Suppressor macrophage treated with lipopolysaccharide for 1 hour (primary cell): Measurements from ENCODE around the gene FOXJ3.

Source experiments
- DNase-seq, 3 donors: peaks; one replicate each; pipeline ENCODE4 v3.0.0-alpha.2; 2020 to 2022

FOXJ3 gene

DNA sequence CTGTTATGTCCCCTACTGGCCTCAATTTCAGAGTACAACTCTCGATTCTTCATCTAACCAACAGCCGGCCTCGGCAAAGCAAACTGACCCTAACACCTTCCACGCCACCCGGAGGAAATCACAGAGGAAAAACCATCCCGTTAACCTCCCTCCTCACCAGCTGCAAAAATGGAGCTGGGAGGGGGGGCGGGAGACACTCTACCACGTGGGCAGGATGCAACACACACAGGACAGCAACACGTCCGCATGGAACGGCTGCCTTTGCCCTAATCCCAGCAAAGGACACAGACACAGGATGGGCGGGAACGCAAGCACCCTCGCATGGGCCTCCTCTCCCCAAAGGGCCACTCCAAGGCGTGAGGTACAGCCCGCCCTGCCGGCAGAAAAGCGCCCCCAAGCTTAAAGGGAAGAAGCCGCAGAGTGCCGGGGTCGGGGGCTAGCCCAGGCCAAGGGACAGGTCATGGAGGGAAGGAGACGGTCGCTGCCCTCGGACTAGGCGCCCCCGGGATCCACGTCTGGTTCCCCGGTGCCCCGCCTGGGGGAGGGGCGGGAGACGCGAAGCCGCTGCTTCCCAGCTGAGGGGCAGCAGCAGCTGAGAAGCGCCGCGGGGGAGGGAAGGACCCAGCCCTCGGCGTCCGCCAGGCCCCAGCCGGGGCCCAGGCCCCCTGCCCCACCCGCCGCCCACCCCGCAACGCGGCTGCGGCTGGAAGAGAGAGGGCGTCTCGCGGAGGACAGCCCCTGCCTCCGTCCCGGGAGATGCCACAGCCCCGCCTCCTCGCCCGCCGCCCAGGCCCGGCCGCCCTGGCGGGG is 590 bp downstream of the FOXJ3 start:
- peak; percentile 46 to 63 (median 51) for DNase-seq

DNA sequence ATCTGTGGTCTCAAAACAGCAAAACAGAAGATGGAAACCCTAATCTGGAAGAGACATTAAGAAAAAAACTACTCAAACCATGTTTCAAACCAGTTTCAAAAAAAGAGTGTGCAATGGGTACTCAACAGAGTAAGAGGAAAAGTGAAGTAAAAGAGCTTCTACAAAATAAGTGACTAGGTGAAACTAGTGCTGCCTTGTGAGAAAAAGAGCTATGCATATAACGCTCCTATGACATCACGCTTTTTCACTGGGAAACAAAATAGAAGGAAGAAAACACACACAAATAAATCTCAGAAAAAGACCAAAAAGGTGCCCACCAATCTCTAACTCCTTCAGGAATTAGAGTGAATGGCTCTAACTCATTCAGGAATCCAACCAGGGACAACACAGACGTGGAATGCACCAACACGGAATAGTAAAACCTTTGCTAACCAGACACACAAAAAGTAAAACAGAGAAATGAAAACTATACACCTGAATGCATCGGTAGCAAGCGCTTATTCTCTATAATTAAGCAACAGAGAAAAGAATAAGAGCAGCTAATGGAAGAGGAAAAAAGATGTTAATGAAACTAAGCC is 1.3 kb downstream of the FOXJ3 start:
- DNase-seq: no peak

DNA sequence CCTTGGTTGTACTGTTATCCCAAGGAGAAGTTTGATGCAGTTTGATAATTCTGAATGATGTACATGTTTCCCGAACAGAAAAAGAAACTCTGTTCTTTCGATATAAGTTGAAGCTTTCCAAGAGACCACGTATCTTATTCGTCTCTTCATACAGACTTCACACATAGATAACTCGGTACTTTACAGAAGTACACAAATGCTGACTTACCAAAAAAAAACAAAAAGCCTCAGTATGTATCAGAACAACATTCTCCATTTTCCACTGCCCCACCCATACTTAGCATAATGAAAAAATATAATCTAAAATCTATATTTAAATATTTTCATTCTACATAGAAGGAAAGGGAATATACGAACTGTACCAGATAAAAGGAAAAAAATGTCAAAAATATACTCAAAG is 2.2 kb downstream of the FOXJ3 start:
- DNase-seq: no peak

DNA sequence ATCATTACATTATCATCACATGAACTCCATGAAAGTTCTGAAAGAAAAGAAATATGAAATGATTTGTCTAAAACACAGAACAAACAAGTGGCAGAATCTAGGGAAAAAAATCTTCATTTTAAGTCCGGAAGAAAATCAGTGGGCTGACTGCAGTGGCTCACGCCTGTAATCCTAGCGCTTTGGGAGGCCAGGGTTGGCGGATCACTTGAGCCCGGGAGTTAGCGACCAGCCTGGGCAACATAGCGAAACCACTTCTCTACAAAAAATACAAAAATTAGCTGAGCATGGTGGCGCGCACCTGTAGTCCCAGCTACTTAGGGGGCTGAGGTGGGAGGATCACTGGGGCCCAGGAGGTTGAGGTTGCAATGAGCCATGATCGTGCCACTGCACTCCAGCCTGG is 4.8 kb downstream of the FOXJ3 start:
- DNase-seq: no peak

DNA sequence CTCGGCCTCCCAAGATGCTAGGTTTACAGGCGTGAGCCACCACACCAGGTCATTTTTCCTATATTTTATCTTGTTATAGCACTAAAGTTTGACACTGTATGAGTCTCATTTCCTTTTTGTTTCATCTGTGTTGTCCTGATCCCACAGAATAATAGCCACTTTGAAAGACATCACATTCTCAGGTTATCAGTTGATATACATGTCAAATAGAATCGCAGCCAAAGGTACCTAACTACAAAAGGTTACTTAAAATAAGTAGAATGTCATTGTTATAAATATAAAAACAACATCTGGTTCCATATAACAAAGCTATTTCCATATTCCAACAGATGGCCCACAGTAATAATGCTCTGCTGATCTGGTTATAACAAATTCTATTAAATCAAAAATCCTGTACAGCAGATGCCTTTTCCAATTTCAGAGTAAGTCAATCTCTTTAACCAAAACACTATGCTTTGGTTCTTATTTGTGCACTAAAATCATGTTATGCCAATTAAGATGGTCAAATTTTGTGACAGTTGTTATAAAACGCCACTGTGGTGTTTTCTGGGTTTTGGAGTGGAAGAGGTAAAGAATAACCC is 6.0 kb downstream of the FOXJ3 start:
- DNase-seq: no peak

DNA sequence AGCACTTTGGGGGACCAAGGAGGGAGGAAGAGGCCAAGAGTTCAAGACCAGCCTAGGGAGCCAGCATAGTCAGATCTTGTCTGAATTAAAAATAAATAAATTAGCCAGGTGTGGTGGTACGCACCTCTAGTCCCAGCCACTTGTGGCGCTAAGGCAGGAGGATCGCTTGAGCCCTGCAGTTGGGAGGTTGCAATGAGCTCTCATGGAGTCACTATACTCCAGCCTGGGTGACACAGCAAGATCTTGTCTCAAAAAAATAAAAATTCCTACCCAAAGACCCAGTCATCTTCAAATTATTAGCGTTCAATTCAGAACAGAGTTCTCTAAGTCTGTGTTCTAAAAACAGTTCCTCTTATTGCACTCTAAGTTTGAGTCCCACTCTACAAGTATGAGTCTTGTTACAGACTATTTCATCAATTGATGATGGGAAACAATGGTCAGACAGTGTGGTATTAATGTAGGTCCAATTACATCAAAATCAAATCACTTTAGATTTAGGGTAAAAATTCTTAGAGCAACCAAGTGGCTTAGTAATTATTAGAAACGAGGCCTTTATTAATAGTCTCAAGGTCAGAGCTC is 6.9 kb downstream of the FOXJ3 start:
- peak in 1 of 3 donors; percentile 16 for DNase-seq

DNA sequence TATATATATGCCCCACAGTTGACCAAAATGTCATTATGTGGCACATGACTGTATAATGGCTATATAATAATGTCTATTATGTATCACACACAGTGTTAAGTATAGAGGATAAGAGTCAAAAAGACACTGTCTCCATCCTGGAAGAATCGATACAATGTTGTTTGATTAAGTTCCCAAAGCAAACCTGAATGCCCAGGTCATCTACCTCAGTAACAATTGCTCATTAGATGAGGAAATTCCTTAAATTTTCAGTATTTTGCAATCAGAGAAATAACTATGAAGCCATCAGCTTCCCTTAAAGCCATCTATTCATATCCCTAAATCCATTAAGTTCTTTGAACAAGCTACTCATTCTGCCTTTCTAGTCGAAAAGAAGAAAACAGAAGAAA is 10.0 kb downstream of the FOXJ3 start:
- DNase-seq: peak in 1 of 3 donors; percentile 26

DNA sequence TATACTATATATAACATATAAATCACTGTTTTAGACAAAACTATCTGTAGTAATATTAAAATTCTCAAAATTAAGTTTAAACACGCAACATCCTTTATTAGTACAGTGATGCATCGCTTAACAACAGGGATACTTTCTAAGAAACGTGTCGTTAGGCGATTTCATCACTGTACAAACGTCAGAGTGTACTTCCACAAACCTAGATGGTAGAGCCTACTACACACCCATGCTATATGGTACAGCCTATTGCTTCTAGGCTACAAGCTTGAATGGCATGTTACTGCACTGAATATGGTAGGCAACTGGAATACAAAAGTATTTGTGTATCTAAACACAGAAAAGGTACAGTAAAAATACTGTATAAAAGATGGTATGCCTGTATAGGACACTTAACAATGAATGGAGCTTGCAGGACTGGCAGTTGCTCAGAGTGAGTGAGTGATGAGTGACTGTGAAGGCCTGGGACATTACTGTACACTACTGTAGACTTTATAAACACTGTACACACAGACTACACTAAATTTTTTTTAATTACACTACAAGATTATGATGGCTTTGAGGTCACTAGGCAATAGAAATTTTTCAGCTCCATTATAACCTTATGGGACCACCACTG is 10.5 kb downstream of the FOXJ3 start:
- peak; percentile 31 to 48 (median 43) for DNase-seq

DNA sequence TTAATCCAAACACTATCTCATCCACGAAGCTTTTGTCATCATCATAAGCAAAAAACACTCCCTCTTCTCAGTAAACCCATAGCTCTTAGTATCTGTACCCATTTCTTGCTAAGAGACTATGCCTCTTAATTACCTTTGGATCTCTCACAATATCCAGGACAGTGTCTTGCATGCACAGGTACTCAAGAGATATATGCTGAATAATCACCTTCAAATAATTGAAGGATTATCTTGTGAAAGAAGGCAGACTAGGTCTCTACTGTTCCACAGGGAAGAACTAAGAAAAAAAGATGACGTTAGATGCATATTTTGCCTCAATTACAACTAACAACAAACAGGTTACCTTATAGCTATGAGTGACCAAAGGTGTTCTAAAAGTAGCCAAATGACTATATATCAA is 11.5 kb downstream of the FOXJ3 start:
- DNase-seq: no peak

DNA sequence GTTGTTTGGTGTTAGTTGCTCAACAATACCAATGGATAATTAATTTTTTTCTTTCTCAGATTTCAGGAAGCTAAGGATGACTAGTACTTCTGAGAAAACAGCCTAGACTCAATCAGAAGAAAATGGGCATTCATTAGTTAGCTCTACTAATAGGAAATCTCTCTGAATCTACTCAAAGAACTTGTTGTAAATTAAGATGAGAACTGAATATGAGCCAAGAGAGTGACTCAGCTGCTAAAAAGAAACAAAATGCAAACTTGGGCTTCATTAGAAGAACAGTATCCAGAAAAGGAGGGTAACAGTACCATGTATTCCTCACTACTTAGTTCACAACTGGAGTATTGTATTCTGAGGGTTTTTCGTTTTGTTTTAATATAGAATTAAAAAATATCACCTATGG is 12.5 kb downstream of the FOXJ3 start:
- DNase-seq: no peak

DNA sequence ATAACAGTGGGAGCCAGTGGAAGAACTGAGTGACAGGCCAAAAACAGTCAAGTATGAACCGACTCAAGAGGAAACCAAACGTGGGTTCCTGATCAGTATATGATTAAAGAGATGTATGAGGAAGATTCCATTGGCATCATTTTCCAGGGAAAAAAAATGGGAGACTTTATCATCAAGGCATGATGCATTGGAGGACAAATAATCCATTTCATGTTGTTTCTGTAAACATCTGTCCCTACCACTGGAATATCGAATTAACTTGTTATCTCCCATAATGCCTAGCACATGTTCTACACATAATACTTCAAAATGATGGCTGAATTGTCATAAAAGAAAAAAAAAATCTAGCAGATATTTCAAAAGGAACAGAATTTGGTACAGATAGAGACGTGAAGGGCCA is 13.3 kb downstream of the FOXJ3 start:
- no peak for DNase-seq

DNA sequence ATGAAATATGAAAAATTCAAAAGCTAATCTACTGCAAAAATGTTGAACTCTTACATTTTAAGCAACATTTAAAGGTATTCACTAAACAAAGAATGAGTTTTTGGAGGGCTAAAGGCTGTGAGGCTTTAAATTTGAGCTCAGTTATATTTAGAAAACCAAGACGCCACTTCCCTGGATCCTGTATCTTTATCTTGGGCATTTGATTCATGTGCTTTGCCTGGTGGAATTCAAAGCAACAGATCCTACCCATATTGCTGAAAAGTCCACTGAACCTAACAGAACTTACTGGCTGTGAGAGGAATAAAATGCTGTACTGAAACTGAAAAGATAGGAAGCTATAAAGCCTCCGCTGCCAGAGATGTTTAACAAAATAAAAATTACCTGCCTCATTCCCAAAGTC is 14.3 kb downstream of the FOXJ3 start:
- no peak for DNase-seq

DNA sequence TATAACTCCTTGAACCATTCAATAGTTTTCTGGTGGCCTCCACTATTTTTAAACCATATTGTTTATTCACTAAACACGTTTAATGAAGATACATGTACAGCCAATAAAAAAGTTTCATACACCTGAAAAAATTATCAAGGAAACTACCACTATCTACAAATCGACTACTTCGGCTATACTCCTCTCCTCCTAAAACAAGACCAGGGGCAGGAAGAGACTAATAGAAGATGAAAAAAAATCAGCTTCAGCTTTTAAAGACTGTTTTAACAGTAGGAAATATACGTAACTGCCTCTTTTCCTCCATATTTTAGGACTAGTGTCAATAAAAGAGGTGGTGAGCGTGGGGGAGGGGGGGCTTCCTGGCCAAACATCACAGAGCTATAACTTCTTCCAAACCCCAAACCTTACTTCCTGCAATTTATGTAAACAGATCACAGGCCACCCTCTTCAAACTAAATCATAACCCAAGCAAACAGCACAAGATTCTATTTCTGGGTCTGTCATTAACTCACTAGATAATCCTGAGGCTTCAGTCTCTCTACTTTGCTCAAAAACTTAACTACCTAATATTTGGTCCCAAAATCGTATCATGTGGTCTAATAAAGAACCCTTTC is 15.1 kb downstream of the FOXJ3 start:
- DNase-seq: no peak

DNA sequence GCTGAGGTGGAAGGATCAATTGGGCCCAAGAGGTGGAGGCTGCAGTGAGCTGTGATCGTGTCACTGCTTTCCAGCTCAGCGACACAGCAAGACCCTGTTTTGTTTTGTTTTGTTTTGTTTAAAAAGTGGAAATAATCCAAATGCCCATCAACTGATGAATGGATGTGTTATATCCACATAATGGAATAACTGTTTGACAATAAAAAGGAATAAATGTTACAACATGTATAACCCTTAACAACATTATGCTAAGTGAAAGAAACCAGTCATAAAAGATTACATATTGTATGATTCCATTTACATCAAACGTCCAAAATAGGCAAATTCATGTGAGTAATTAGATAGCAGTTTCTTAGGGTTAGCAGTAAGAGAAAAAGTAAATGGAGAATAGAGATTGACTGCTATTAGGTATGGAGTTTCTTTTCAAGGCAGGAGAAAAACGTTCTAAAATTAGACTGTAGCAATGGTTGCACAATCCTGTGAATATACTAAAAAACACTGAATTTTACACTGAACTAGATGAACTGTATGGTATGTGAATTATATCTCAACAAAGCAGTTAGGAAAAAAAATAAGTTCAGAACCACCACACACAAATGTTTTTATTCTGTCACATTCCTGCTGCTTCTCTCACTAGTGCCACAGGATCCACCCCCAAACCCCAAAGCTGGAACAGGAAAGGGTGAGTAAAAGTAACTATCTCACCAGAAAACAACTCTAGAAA is 15.7 kb downstream of the FOXJ3 start:
- peak in 1 of 3 donors; percentile 19 for DNase-seq

DNA sequence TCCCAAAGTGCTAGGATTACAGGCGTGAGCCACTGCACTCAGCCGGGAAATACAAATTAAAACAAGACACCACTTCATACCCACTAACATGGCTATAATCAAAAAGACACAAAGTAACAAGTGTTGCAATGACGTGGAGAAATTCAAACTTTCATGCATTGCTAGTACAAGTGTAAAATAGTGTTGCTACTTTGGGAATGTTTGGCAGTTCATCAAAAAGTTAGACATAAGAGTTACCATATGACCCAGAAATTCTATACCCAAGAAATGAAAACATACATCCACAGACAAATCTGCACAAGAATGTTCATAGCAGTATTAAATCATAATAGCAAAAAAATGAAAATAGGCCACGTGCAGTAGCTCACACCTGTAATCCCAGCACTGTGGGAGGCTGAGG is 16.4 kb downstream of the FOXJ3 start:
- no peak for DNase-seq

DNA sequence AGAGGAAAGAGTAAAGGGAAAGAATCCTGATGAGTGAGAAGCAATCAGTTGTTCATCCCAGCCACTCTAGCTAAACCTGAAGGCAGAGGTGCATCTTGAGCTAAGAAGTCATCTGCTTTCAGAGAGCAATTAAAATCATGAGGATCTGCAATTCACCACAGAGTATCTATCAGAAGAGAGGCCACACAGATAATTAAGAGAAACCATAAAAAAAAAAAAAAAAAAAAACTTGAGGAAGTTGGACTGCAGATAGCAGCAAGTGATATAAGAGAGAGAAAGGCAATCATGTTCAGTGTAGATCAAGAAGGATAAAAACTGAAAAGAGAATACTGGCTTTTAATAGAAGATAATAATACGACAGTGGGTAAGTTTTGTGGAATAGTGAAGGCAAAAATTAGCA is 17.7 kb downstream of the FOXJ3 start:
- no peak for DNase-seq

DNA sequence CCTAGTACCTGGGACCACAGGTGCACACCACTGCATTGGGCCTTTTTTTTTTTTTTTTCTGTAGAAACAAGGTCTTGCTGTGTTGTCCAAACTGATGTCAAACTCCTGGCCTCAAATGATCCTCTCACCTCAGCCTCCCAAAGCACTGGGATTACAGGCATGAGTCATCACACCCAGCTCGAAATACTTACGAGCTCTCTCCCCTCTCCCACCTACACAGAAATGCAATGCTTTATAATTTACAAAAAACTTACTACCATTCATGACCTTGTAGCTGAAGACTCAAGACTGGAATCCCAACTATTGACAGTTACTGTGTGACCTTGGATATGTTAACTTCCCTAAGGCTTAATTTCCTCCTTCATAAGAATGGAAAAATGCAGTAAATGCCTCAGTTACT is 18.7 kb downstream of the FOXJ3 start:
- no peak for DNase-seq

DNA sequence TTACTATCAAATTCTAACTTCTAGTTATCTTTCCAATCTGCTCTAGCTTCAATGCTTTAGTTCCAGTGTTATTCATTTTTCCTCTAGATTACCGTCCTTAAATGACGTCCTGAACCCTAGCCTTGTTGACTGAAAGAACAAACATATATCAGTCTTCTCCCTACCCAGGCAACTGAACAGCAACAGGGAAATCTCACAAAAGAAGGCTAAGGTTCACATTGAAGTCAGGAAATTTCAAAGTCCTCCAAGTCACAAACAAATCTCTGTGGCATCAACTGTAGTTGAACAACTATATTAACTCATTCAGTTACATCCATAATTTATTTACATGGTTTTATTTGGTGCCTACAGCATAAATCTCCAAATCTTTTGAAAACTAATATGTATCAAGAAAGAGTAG is 19.5 kb downstream of the FOXJ3 start:
- no peak for DNase-seq

DNA sequence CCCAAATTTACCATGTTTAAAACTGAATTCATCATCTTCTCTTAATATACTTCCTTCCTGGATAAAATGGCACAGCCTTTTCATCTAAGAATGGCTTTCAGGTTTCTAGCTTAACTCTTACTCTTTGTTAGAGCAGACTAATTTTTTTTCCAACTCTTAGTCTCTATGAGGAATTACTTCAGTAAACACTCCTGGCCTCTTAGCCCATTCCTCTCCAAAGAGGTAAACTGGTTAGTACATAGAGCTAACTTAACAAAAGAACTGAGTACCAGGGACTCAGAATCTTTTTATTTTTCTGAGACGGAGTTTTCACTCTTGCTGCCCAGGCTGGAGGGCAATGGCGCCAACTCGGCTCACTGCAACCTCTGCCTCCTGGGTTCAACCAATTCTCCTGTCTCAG is 21.1 kb downstream of the FOXJ3 start:
- DNase-seq: no peak

DNA sequence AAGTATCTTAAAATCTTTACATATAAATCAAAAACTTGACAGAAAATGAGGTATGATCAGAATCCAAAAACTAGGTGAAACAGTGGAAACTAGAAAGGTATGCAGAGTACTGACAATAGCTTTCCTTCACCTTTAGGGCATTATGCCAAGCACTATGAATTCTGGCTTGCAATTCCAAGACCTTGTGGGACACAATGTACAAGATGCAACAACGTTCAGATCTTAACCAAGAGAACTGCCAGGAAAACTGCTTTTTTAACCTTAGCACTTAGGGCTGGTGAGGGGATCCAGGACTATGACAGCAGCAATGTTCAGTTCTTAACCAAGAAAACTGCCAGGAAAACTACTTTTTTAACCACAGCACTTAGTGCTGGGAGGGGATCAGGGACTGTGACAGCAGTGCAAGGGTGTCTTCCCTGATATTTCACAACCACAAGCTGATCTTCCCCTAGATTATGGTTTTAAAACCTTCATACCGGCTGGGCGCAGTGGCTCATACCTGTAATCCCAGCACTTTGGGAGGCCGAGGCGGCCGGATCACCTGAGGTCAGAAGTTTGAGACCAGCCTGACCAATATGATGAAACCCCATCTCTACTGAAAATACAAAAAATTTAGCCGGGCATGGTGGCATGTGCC is 22.3 kb downstream of the FOXJ3 start:
- no peak for DNase-seq

DNA sequence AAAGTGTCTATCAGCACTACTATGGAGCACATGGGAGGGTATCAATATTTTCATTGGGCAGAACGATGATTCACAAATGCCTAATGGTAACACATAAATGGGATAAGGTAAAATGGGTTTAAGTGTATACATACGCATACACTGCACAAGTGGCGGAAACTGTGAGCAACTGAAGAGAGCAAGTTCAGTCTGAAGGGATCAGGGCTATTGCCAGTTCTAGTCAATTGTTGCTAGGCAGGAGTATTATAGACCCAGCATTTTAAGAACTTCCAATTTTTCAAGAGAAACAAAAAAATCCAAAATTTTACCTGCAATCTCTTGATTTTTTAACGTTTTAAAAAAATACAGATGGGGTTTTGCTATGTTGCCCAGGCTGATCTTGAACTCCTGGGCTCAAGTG is 23.1 kb downstream of the FOXJ3 start:
- DNase-seq: peak in 1 of 3 donors; percentile 16

DNA sequence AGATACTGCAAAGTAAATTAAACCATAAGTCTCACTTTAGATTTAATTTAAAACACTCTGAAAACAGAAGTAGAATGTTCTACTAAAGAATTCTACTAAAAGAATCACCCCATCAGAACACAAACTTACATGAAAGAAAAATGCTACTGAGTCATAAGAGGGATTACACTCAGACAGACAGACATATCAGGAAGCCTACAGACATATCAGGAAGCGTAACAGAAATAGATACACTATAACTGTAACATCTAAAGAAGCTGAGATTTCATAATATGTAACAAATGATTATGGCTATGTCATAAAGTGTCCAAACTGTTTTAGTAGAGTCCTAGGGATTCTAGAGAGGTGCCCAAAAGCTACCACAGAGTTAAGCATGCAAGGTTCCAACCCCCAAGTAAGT is 23.9 kb downstream of the FOXJ3 start:
- DNase-seq: peak in 1 of 3 donors; percentile 17
